Measurements from ENCODE around the gene PLEKHM3. TPM values are rescaled to one million over a fixed set of nuclear protein-coding genes. Genes with fewer than 3 reads are reported as not detected.

PLEKHM3 gene
- total and polyA plus RNA-seq, 7 donors, result 1.2 to 47.9 (median 29.1) TPM

GRCh38 chr2:207920321-207920720 lies 105.0 kb downstream of the PLEKHM3 start:
- H3K27me3 ChIP-seq, result no peaks in the 10 kb centered on the region
- WGBS, 2 donors, result 86 to 94% methylated on average over 3 of the region's 3 CpGs
- DNase-seq, result no peak
- H3K4me3 ChIP-seq, result no peak overlapping the region
- intact Hi-C loops (cut with DNase I), result no loop called here
- peaks cover 0 to 16% (median 3%) of the 10 kb centered on the region in 4 donors for H3K4me1 ChIP-seq
- H3K36me3 ChIP-seq, result no peaks in the 10 kb centered on the region
- TF ChIP-seq CTCF (IDR thresholded peaks at IDR 0.05) (no peak), EP300 (IDR thresholded peaks at IDR 0.05) (no peak), POLR2A (IDR thresholded peaks at IDR 0.05) (no peak), POLR2AphosphoS5 (IDR thresholded peaks at IDR 0.05) (peak in 1 of 4 donors; percentile 48)
- H3K27ac ChIP-seq, result peak overlapping the region in 2 of 4 donors; percentile 36 to 57
- no peaks in the 10 kb centered on the region for H3K9me3 ChIP-seq

DNA sequence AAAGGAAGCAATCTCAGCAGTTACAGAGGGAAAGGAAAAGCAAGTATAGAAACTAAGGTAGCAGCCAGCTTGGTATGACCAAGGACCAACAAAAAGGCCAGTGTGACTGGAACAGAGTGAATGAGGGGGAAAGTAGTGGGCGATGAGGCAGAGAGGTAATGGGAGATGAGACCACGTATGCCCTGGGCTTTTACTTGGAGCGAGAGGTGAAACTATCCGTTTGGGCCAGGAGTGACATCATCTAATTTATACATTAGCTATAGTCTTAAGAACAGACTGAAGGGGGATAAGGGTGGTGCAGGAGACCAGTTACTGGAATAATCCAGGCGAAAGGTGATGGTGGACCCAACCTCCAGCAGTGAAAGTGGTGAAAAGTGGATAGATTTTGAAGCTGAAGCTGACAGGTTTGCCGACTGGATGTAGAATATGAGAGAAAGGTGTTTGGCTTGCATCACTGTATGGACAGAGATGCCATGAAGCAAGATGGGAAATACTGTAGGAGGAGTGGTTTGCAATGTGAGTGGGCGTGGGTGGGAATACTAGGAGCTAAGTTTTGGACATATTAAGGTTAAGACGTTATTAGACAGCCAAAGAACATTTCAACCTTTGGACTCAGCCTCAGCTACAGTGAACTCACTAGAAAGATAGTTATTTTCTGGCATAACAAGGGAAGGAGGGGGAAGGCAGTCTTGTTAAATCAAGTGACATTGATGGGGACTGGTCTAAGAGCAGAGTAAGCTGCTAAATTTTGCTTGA lies 106.0 kb downstream of the PLEKHM3 start:
- Histone ChIP-seq H3K9me3 (no peaks in the 10 kb centered on the region), H3K4me3 (no peak overlapping the region), H3K36me3 (no peaks in the 10 kb centered on the region), H3K27ac (peak overlapping the region in 2 of 4 donors; percentile 36 to 57), H3K27me3 (no peaks in the 10 kb centered on the region), H3K4me1 (peaks cover 0 to 9% (median 0%) of the 10 kb centered on the region in 4 donors)
- DNase-seq, result no peak
- 76 to 90% methylated on average over 8 of the region's 8 CpGs for WGBS, 2 donors
- intact Hi-C loops (cut with DNase I), result no loop called here
- TF ChIP-seq EP300 (IDR thresholded peaks at IDR 0.05) (no peak), POLR2A (IDR thresholded peaks at IDR 0.05) (no peak), POLR2AphosphoS5 (IDR thresholded peaks at IDR 0.05) (no peak), CTCF (IDR thresholded peaks at IDR 0.05) (no peak)

GRCh38 chr2:207914716-207915115 lies 110.6 kb downstream of the PLEKHM3 start:
- no peaks in the 10 kb centered on the region for H3K27me3 ChIP-seq
- H3K4me3 ChIP-seq, result no peak overlapping the region
- WGBS, 2 donors, result 84 to 90% methylated on average over 6 of the region's 6 CpGs
- no peak overlapping the region for H3K27ac ChIP-seq
- H3K36me3 ChIP-seq, result no peaks in the 10 kb centered on the region
- no peak for DNase-seq
- peaks cover 0 to 4% (median 0%) of the 10 kb centered on the region in 4 donors for H3K4me1 ChIP-seq
- no peak for TF ChIP-seq CTCF (IDR thresholded peaks at IDR 0.05)
- intact Hi-C loops (cut with DNase I), result loop anchor here (5.0 kb wide), 1 partner anchor 67 kb away; no protein-coding TSS in a partner anchor
- H3K9me3 ChIP-seq, result no peaks in the 10 kb centered on the region

DNA sequence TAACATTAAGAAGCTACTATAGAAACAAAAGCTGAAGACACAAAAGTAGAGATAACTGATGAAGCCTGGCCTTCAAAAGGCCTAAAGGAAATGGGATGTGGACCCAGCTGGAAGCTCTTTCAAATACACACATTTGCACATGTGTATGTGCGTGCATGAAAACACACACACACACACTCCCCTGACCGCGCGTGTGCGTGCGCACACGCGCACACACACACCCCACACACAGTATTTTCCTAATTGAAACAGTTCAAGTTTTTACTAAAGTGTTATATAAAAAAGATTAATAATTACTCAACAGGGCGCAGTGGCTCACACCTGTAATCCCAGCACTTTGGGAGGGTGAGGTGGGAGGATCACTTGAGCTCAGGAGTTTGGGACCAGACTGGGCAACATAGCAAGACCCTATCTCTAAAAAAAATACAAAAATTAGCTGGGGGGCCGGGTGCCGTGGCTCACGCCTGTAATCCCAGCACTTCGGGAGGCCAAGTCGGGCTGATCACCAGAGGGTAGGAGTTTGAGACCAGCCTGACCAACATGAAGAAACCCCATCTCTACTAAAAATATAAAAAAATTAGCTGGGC lies 111.5 kb downstream of the PLEKHM3 start:
- intact Hi-C loops (cut with DNase I), result loop anchor here (5.0 kb wide), 1 partner anchor 67 kb away; no protein-coding TSS in a partner anchor
- TF ChIP-seq POLR2AphosphoS5 (IDR thresholded peaks at IDR 0.05) (no peak), CTCF (IDR thresholded peaks at IDR 0.05) (no peak), EP300 (IDR thresholded peaks at IDR 0.05) (no peak), POLR2A (IDR thresholded peaks at IDR 0.05) (no peak)
- H3K27me3 ChIP-seq, result no peaks in the 10 kb centered on the region
- WGBS, 2 donors, result 95 to 98% methylated on average over 14 of the region's 14 CpGs
- no peaks in the 10 kb centered on the region for H3K9me3 ChIP-seq
- no peaks in the 10 kb centered on the region for H3K4me1 ChIP-seq
- no peak overlapping the region for H3K27ac ChIP-seq
- no peak for DNase-seq
- no peaks in the 10 kb centered on the region for H3K36me3 ChIP-seq
- no peak overlapping the region for H3K4me3 ChIP-seq
